H1 (cell line): ENCODE measurements around the gene GALNT15. TPM values are rescaled to one million over a fixed set of nuclear protein-coding genes. Genes with fewer than 3 reads are reported as not detected.

Source experiments
- CTCF ChIA-PET: fragments of 300-600 bp; sonication (Branson Sonifier 250); formaldehyde crosslinking; loops from one replicate; lab custom pipeline; 2021; ENCODE audit not compliant: partially characterized antibody; lab: Charles Lee
- POLR2A ChIA-PET: fragments of 300-600 bp; sonication (Branson Sonifier 250); formaldehyde crosslinking; loops from one replicate; lab custom pipeline; 2021; ENCODE audit warnings: inconsistent platforms; ENCODE audit not compliant: partially characterized antibody; lab: Charles Lee
- DNase-seq, 2 experiments: peaks; one replicate each; pipeline versions ENCODE4 v3.0.0 to v3.0.0-alpha.2; 2010 to 2022; ENCODE audit warnings: low spot score in 2 of 2, low read depth in 1 of 2, mixed read lengths in 1 of 2
- FAIRE-seq: peaks from 2 replicates; lab custom pipeline; 2011; peaks lifted over from hg19 to GRCh38; lab: Jason Lieb, UNC
- H2AFZ ChIP-seq: 2 replicates; pipeline ENCODE4 v1.8.1; 2012; ENCODE audit warnings: low read length, inconsistent platforms
- H2AK5ac ChIP-seq: 2 replicates; pipeline ENCODE4 v1.6.1; 2013; ENCODE audit warnings: low read depth, low read length
- H2BK120ac ChIP-seq: replicated peaks from 2 replicates; pipeline ENCODE3; 2013; ENCODE audit warnings: low read depth, low read length, inconsistent platforms
- H2BK12ac ChIP-seq: 2 replicates; pipeline ENCODE4 v1.6.1; 2013; ENCODE audit warnings: low read depth, low read length
- H2BK15ac ChIP-seq: 2 replicates; pipeline ENCODE4 v1.6.1; 2013; ENCODE audit warnings: low read length
- H2BK20ac ChIP-seq: 2 replicates; pipeline ENCODE4 v1.6.1; 2013; ENCODE audit warnings: low read length
- H2BK5ac ChIP-seq: 2 replicates; pipeline ENCODE4 v1.6.1; 2013; ENCODE audit warnings: low read depth, low read length
- H3K14ac ChIP-seq: 2 replicates; pipeline ENCODE4 v1.6.1; 2013; ENCODE audit warnings: inconsistent platforms; ENCODE audit not compliant: insufficient read length
- H3K18ac ChIP-seq: 2 replicates; pipeline ENCODE4 v1.6.1; 2013; ENCODE audit warnings: low read length; ENCODE audit errors: extremely low read depth
- H3K23ac ChIP-seq: 2 replicates; pipeline ENCODE4 v1.6.1; 2013; ENCODE audit warnings: inconsistent platforms; ENCODE audit not compliant: insufficient read length
- H3K23me2 ChIP-seq: 2 replicates; pipeline ENCODE4 v1.6.1; 2013; ENCODE audit warnings: low read depth, low read length
- H3K27ac ChIP-seq: 2 replicates; pipeline ENCODE4 v1.6.1; 2011; ENCODE audit warnings: low read depth, low read length, inconsistent platforms
- H3K27me3 ChIP-seq, 4 experiments: replicated peaks in 1 of 4; 1 replicate in 1 of 4; 2 replicates in 3 of 4; pipeline versions ENCODE4 v1.6.1 to v1.8.1; 2011 to 2013; ENCODE audit warnings: low read length in 3 of 4, mild to moderate bottlenecking in 3 of 4, inconsistent platforms in 2 of 4, mixed read lengths in 2 of 4, moderate library complexity in 1 of 4; ENCODE audit not compliant: control insufficient read depth in 3 of 4, insufficient read depth in 3 of 4; ENCODE audit errors: extremely low read depth in 1 of 4
- H3K36me3 ChIP-seq, 4 experiments: 2 replicates each; pipeline versions ENCODE4 v1.6.1 to v1.8.1; 2011 to 2013; ENCODE audit warnings: mild to moderate bottlenecking in 4 of 4, low read length in 3 of 4, moderate library complexity in 2 of 4, control low read depth in 1 of 4, inconsistent platforms in 1 of 4; ENCODE audit not compliant: insufficient read depth in 4 of 4, control insufficient read depth in 2 of 4
- H3K4ac ChIP-seq: replicated peaks from 2 replicates; pipeline ENCODE3; 2013; ENCODE audit warnings: low read length, low read depth, mixed read lengths, inconsistent platforms; ENCODE audit not compliant: insufficient read length
- H3K4me1 ChIP-seq, 4 experiments: replicated peaks in 1 of 4; 1 replicate in 1 of 4; 2 replicates in 3 of 4; pipeline versions ENCODE4 v1.6.1 to v1.8.1; 2011 to 2013; ENCODE audit warnings: low read length in 3 of 4, inconsistent platforms in 2 of 4, mixed read lengths in 1 of 4; ENCODE audit not compliant: insufficient read depth in 4 of 4, control insufficient read depth in 3 of 4
- H3K4me2 ChIP-seq, 2 experiments: 2 replicates each; pipeline versions ENCODE4 v1.6.1 to v1.8.1; 2011 to 2013; ENCODE audit warnings: low read depth in 2 of 2, low read length in 2 of 2, control low read depth in 1 of 2, inconsistent platforms in 1 of 2, mild to moderate bottlenecking in 1 of 2; ENCODE audit not compliant: insufficient read depth in 1 of 2
- H3K4me3 ChIP-seq, 4 experiments: fragments of 200-600, 300-600 bp in 1 of 4; sonication (generic), shearing (Covaris generic), sonication (Bioruptor Twin) in 1 of 4; 2 replicates each; pipeline versions ENCODE4 v1.5.1 to v1.8.1; 2011 to 2016; ENCODE audit warnings: low read length in 4 of 4, low read depth in 3 of 4, control low read depth in 2 of 4, inconsistent platforms in 2 of 4, mild to moderate bottlenecking in 2 of 4, mixed read lengths in 1 of 4, moderate library complexity in 1 of 4; ENCODE audit not compliant: insufficient read depth in 2 of 4; ENCODE audit errors: extremely low read depth in 1 of 4
- H3K56ac ChIP-seq: replicated peaks from 2 replicates; pipeline ENCODE3; 2013; ENCODE audit warnings: low read depth, mild to moderate bottlenecking, mixed read lengths, low read length, inconsistent platforms; ENCODE audit not compliant: insufficient read length
- H3K79me1 ChIP-seq: 2 replicates; pipeline ENCODE4 v1.6.1; 2013; ENCODE audit warnings: low read depth, low read length, control low read depth
- H3K79me2 ChIP-seq, 2 experiments: 2 replicates each; pipeline versions ENCODE4 v1.6.1 to v1.8.1; 2012 to 2013; ENCODE audit warnings: low read length in 2 of 2, mild to moderate bottlenecking in 2 of 2, inconsistent platforms in 1 of 2; ENCODE audit not compliant: insufficient read depth in 2 of 2, control insufficient read depth in 1 of 2
- H3K9ac ChIP-seq, 4 experiments: replicated peaks in 1 of 4; 1 replicate in 1 of 4; 2 replicates in 3 of 4; pipeline versions ENCODE4 v1.6.1 to v1.8.1; 2011 to 2013; ENCODE audit warnings: low read depth in 3 of 4, low read length in 3 of 4, control low read depth in 2 of 4, mild to moderate bottlenecking in 2 of 4, moderate library complexity in 2 of 4, inconsistent platforms in 1 of 4; ENCODE audit errors: extremely low read depth in 1 of 4
- H3K9me3 ChIP-seq, 2 experiments: 2 replicates each; pipeline versions ENCODE4 v1.6.1 to v1.8.1; 2012 to 2013; ENCODE audit warnings: mild to moderate bottlenecking in 2 of 2, moderate library complexity in 2 of 2, control low read depth in 1 of 2, inconsistent platforms in 1 of 2, low read depth in 1 of 2, low read length in 1 of 2, mixed read lengths in 1 of 2; ENCODE audit not compliant: insufficient read depth in 2 of 2
- H4K20me1 ChIP-seq, 2 experiments: replicated peaks in 1 of 2; 2 replicates each; pipeline versions ENCODE3 to v1.8.1; 2011 to 2013; ENCODE audit warnings: inconsistent platforms in 2 of 2, low read length in 2 of 2, mild to moderate bottlenecking in 1 of 2; ENCODE audit not compliant: insufficient read depth in 2 of 2, control insufficient read depth in 1 of 2
- H4K5ac ChIP-seq: 2 replicates; pipeline ENCODE4 v1.6.1; 2013; ENCODE audit warnings: low read length, low read depth, mixed read lengths, inconsistent platforms; ENCODE audit not compliant: insufficient read length
- H4K8ac ChIP-seq: 2 replicates; pipeline ENCODE4 v1.8.0; 2013; ENCODE audit warnings: mild to moderate bottlenecking, moderate library complexity, low read length, inconsistent platforms; ENCODE audit not compliant: insufficient read depth; ENCODE audit errors: extremely low read depth
- H4K91ac ChIP-seq: replicated peaks from 2 replicates; pipeline ENCODE3; 2013; ENCODE audit warnings: low read length, mixed read lengths, inconsistent platforms; ENCODE audit not compliant: insufficient read length
- ATF2 ChIP-seq: IDR thresholded peaks from 2 replicates; pipeline ENCODE4 v1.6.1; 2012; ENCODE audit warnings: low read length, inconsistent platforms
- BCL11A ChIP-seq, 2 experiments: IDR thresholded peaks; one replicate each; pipeline ENCODE4 v1.6.1; 2011; ENCODE audit warnings: low read depth in 2 of 2, low read length in 2 of 2, mild to moderate bottlenecking in 2 of 2
- CHD1 ChIP-seq: IDR thresholded peaks from 2 replicates; pipeline ENCODE4 v1.6.1; 2012; ENCODE audit warnings: low read depth, low read length, improper control_type of control experiment
- CHD2 ChIP-seq: IDR thresholded peaks from 2 replicates; pipeline ENCODE4 v1.6.1; 2012; ENCODE audit warnings: low read length, improper control_type of control experiment
- JUND ChIP-seq: IDR thresholded peaks from 2 replicates; pipeline ENCODE4 v1.6.1; 2011; ENCODE audit warnings: mild to moderate bottlenecking, improper control_type of control experiment, low read length
- RBBP5 ChIP-seq: IDR thresholded peaks from 2 replicates; pipeline ENCODE4 v1.7.1; 2012; ENCODE audit warnings: low read depth, mild to moderate bottlenecking, inconsistent platforms, low read length, moderate library complexity, borderline replicate concordance
- SRF ChIP-seq: IDR thresholded peaks from 2 replicates; pipeline ENCODE4 v1.6.1; 2011; ENCODE audit warnings: mild to moderate bottlenecking, low read depth, low read length, moderate library complexity
- YY1 ChIP-seq: IDR thresholded peaks from 2 replicates; pipeline ENCODE4 v1.6.1; 2011; ENCODE audit warnings: low read depth, mild to moderate bottlenecking, low read length
- WGBS, 2 experiments: shearing (Covaris generic) in 1 of 2; methylation state at CpG; one replicate each; pipeline versions ENCODE4 v1.1.6 to v1.1.7; 2013 to 2015; ENCODE audit warnings: low lambda C conversion rate in 2 of 2, mixed read lengths in 2 of 2, inconsistent platforms in 1 of 2, low coverage in 1 of 2, missing lambda C conversion rate in 1 of 2; ENCODE audit not compliant: insufficient replicate concordance in 2 of 2, insufficient coverage in 1 of 2, insufficient read length in 1 of 2; ENCODE audit errors: extremely low coverage in 1 of 2, missing lambda C conversion rate in 1 of 2; 5-methylcytosine and 5-hydroxymethylcytosine counted together
- polyA plus RNA-seq, 7 experiments: library from polyadenylated mRNA; depleted of rRNA in 3 of 7; stranded (reverse) in 5 of 7; unstranded in 2 of 7; fragments of >200 nt in 5 of 7; fragments of 200-250 nt in 2 of 7; gene quantifications; 1 replicate in 5 of 7; 2 replicates in 1 of 7; 4 replicates in 1 of 7; pipeline versions ENCODE4 v1.2.1 to v1.2.3, GENCODE V29; 2011 to 2013; ENCODE audit warnings: missing spikeins in 2 of 7, mixed read lengths in 2 of 7
- total RNA-seq: library from RNA; stranded (reverse); fragmentation: NEBNext Ultra II Directional; extraction: Animal tissue kit (Norgen Biotek cat#: 25700); gene quantifications from 2 replicates; pipeline ENCODE4 v1.2.1, GENCODE V29; 2021

Gene GALNT15
- total and polyA plus RNA-seq, 2 of the 8 experiments (the other 6 are each of a cell fraction or from before 2014, with no cell fraction given) = 0.02 TPM; not detected in 1

DNA sequence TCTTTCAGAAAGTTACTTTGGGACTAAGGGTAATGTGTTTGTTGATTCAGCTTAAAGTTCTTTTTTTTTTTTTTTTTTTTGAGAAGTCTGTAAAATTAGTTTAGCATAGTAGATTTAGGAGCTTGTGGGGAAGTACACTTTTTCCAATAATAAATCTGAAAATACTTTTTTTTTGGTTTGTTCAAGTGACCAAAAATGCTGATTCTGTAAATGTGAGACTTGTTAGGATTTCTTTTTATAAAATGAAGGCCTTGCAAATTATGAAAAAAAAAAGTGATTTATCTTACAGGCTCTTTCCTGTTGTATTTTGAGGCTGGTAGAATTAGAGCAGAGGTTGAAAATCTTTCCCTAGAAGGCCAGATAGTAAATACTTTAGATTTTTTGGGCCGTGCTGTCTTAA, 98.1 kb downstream of the GALNT15 start:
- H3K79me2 ChIP-seq = peaks cover 0 to 16% of the 10 kb centered on the region in 2 experiments; a peak in 2 of 4 replicates
- no peak overlapping the region for H3K9ac ChIP-seq
- ChIA-PET POLR2A (no interaction called here), CTCF (interaction anchor here (0.7 to 1.0 kb wide), 3 partner anchors 8 to 48 kb away, joined by 3 to 6 read pairs (median 3); no protein-coding TSS in a partner anchor)
- no peak overlapping the region for H2BK120ac ChIP-seq
- no peak overlapping the region for H4K8ac ChIP-seq
- no peak overlapping the region for H2AK5ac ChIP-seq
- no peak overlapping the region for H3K4ac ChIP-seq
- H3K4me3 ChIP-seq = no peak overlapping the region
- 81% methylated on average over 1 of the region's 1 CpG; no CpG with 5 or more reads in 1 of the 2 experiments for WGBS, 2 experiments
- peaks cover 5 to 50% (median 23%) of the 10 kb centered on the region in 4 experiments; a peak in 7 of 8 replicates for H3K36me3 ChIP-seq
- peaks cover 0 to 3% of the 10 kb centered on the region in 2 experiments for H4K20me1 ChIP-seq
- no peaks in the 10 kb centered on the region; the same call in 1 of the 2 replicates for H3K79me1 ChIP-seq
- no peaks in the 10 kb centered on the region for H3K23me2 ChIP-seq
- H3K9me3 ChIP-seq = no peaks in the 10 kb centered on the region
- H4K91ac ChIP-seq = no peak overlapping the region
- H3K23ac ChIP-seq = no peak overlapping the region
- no peak overlapping the region for H4K5ac ChIP-seq
- no peak overlapping the region for H2BK5ac ChIP-seq
- peaks cover 0 to 1% (median 0%) of the 10 kb centered on the region in 4 experiments; a peak in 1 of 7 replicates for H3K27me3 ChIP-seq
- no peaks in the 10 kb centered on the region for H3K4me1 ChIP-seq
- no peak for FAIRE-seq
- H3K14ac ChIP-seq = no peak overlapping the region
- H3K27ac ChIP-seq = no peak overlapping the region
- H3K18ac ChIP-seq = no peak overlapping the region
- H2AFZ ChIP-seq = no peak overlapping the region
- no peak overlapping the region for H2BK15ac ChIP-seq
- no peak overlapping the region for H2BK12ac ChIP-seq
- no peak overlapping the region for H2BK20ac ChIP-seq
- no peak overlapping the region for H3K4me2 ChIP-seq
- H3K56ac ChIP-seq = no peak overlapping the region
- no peak for DNase-seq
- TF ChIP-seq CHD1 (no peak), SRF (no peak), ATF2 (no peak), YY1 (no peak), RBBP5 (no peak), JUND (no peak), CHD2 (no peak), BCL11A (IDR thresholded peaks at IDR 0.05; ENCODE audit: low read depth in 2 of 2, low read length in 2 of 2) (no peak)
